Measurements from ENCODE around the gene MAPK11. TPM values are rescaled to one million over a fixed set of nuclear protein-coding genes. Genes with fewer than 3 reads are reported as not detected.

Gene MAPK11
- total RNA-seq, 2 donors from 2014 or later, result 0.33 to 0.40 TPM

DNA sequence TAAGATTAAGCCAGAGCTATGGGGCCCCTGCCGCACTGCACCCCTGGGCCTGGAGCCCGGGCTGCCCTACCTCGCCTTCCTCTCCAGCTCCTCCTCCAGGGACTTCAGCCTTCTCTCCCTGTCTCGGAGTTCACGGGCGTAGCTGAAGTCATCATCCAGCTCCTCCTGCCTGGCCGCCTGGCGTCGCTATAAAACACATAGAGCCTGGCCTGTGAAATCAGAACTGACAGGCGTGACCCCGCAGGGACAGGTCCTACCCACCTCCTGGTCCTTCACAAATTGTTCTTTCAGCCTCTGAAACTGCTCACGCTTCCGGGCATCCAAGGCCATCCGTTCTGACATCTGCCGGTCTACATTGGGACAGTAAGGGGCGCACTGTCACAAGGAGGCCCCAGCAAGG, 46.1 kb downstream of the MAPK11 start:
- Histone ChIP-seq H3K4me1 (ENCODE audit: control insufficient read depth, insufficient read depth, low read length) (no peaks in the 10 kb centered on the region), H3K9me3 (ENCODE audit: control insufficient read depth, low read length) (no peaks in the 10 kb centered on the region), H3K27ac (ENCODE audit: low read depth, low read length) (no peak overlapping the region), H3K27me3 (ENCODE audit: control insufficient read depth, insufficient read depth, low read length, poor library complexity, severe bottlenecking) (no peaks in the 10 kb centered on the region), H3K4me3 (ENCODE audit: low read length) (no peak overlapping the region), H3K36me3 (ENCODE audit: control insufficient read depth, insufficient read depth, low read length) (peaks cover 25% of the 10 kb centered on the region), H3K9ac (ENCODE audit: extremely low read depth, low read length, poor library complexity, severe bottlenecking) (no peak overlapping the region)
- no peak for DNase-seq
- no peaks in the 10 kb centered on the region for H3K9me3 Mint-ChIP-seq
- WGBS, 2 experiments (ENCODE audit: insufficient coverage in 1 of 2, insufficient read length in 1 of 2), result 95 to 97% methylated on average over 14 to 16 of the region's 16 CpGs
- TF ChIP-seq, protein P1, sequence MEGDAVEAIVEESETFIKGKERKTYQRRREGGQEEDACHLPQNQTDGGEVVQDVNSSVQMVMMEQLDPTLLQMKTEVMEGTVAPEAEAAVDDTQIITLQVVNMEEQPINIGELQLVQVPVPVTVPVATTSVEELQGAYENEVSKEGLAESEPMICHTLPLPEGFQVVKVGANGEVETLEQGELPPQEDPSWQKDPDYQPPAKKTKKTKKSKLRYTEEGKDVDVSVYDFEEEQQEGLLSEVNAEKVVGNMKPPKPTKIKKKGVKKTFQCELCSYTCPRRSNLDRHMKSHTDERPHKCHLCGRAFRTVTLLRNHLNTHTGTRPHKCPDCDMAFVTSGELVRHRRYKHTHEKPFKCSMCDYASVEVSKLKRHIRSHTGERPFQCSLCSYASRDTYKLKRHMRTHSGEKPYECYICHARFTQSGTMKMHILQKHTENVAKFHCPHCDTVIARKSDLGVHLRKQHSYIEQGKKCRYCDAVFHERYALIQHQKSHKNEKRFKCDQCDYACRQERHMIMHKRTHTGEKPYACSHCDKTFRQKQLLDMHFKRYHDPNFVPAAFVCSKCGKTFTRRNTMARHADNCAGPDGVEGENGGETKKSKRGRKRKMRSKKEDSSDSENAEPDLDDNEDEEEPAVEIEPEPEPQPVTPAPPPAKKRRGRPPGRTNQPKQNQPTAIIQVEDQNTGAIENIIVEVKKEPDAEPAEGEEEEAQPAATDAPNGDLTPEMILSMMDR (conservative IDR thresholded peaks at IDR 0.05), result no peak
- no peaks in the 10 kb centered on the region for H3K27me3 Mint-ChIP-seq (ENCODE audit: insufficient read depth)
- H3K27ac Mint-ChIP-seq, result no peak overlapping the region
- peaks cover 52% of the 10 kb centered on the region for H3K36me3 Mint-ChIP-seq (ENCODE audit: low read depth)
- no peaks in the 10 kb centered on the region for H3K4me1 Mint-ChIP-seq
- no peak overlapping the region for H3K4me3 Mint-ChIP-seq

DNA sequence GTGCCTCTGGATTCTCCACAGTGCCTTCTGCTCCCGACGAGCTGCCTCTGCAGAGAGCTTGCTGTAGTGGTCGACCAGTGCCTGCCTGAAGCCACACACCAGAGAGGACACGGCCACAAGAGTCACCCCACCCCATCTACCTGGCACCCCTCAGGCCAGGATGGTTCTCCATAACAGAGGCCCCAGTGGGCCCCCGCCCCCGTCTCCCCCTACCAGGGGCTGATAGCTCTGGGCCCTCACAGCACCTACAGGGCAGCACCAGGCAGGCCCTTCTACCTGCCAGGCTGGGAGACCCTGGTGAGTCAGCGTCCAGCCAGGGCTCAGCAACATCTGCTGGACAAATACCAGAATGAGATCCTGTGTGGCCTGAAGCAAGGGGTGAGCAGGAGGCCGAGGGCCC, 47.7 kb downstream of the MAPK11 start:
- DNase-seq, result peak; percentile 22
- TF ChIP-seq, protein P1 (conservative IDR thresholded peaks at IDR 0.05), result no peak
- H3K4me1 ChIP-seq (ENCODE audit: control insufficient read depth, insufficient read depth, low read length), result no peaks in the 10 kb centered on the region
- Mint-ChIP-seq H3K4me1 (no peaks in the 10 kb centered on the region), H3K9me3 (no peaks in the 10 kb centered on the region), H3K27ac (no peak overlapping the region), H3K36me3 (ENCODE audit: low read depth) (peaks cover 65% of the 10 kb centered on the region), H3K27me3 (ENCODE audit: insufficient read depth) (no peaks in the 10 kb centered on the region), H3K4me3 (no peak overlapping the region)
- WGBS, 2 experiments (ENCODE audit: insufficient coverage in 1 of 2, insufficient read length in 1 of 2), result 89 to 100% methylated on average over 3 to 8 of the region's 8 CpGs
- H3K4me3 ChIP-seq (ENCODE audit: low read length), result no peak overlapping the region
- peaks cover 30% of the 10 kb centered on the region for H3K36me3 ChIP-seq (ENCODE audit: control insufficient read depth, insufficient read depth, low read length)
- no peak overlapping the region for H3K9ac ChIP-seq (ENCODE audit: extremely low read depth, low read length, poor library complexity, severe bottlenecking)
- H3K27ac ChIP-seq (ENCODE audit: low read depth, low read length), result no peak overlapping the region
- H3K9me3 ChIP-seq (ENCODE audit: control insufficient read depth, low read length), result no peaks in the 10 kb centered on the region
- H3K27me3 ChIP-seq (ENCODE audit: control insufficient read depth, insufficient read depth, low read length, poor library complexity, severe bottlenecking), result no peaks in the 10 kb centered on the region

DNA sequence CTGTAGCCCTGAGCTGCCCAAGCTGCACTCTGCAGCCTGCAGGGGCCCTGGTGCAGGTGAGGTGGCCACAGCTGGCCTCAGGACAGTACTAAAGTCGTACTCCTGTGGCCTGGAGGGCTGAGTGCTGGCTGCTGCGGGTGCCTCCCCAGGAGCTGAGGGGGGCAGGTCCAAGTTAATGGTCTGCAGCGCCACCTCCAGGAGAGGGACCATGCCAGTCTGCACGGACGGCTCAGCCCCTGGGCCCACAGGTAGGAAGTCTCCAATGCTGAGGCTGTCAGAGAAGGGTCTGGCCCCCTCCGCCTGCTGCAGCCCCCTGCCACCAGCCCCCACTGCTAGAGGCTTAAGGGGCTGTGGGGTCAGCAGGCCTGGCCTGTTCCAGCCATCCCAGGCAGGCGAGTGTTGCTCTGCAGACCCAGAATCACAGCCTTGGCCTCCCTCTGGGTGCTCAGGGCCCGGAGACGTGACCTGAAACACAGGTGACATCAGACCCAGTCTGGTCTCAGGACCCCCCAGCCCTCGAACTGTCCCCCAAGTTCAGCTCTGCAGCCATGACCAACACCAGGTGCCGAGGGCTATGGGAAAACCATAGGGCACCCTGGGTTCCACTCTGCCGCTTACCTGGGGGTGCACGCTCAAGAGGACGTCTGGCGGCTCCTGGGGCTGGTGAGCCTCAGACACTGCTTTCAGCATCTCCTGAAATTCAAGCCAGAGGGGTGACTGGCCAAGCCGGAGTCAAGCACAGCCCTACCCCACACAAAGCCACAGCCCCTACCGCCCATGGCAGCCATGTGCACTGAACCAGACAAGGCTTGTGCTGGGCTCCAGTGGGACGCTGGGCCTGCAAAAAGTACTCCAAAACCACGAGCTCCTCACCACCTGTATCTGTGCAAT, 48.5 kb downstream of the MAPK11 start:
- 89 to 90% methylated on average over 5 to 19 of the region's 19 CpGs for whole genome bisulfite sequencing, 2 experiments (ENCODE audit: insufficient coverage in 1 of 2, insufficient read length in 1 of 2)
- no peak overlapping the region for H3K27ac Mint-ChIP-seq
- Histone ChIP-seq H3K9me3 (ENCODE audit: control insufficient read depth, low read length) (no peaks in the 10 kb centered on the region), H3K27me3 (ENCODE audit: control insufficient read depth, insufficient read depth, low read length, poor library complexity, severe bottlenecking) (no peaks in the 10 kb centered on the region), H3K27ac (ENCODE audit: low read depth, low read length) (no peak overlapping the region), H3K4me1 (ENCODE audit: control insufficient read depth, insufficient read depth, low read length) (no peaks in the 10 kb centered on the region), H3K4me3 (ENCODE audit: low read length) (no peak overlapping the region), H3K9ac (ENCODE audit: extremely low read depth, low read length, poor library complexity, severe bottlenecking) (no peak overlapping the region), H3K36me3 (ENCODE audit: control insufficient read depth, insufficient read depth, low read length) (peaks cover 34% of the 10 kb centered on the region)
- TF ChIP-seq, protein P1 (conservative IDR thresholded peaks at IDR 0.05), result peak; percentile 38
- no peaks in the 10 kb centered on the region for H3K27me3 Mint-ChIP-seq (ENCODE audit: insufficient read depth)
- H3K9me3 Mint-ChIP-seq, result no peaks in the 10 kb centered on the region
- no peak overlapping the region for H3K4me3 Mint-ChIP-seq
- H3K36me3 Mint-ChIP-seq (ENCODE audit: low read depth), result peaks cover 64% of the 10 kb centered on the region
- DNase-seq, result peak; percentile 63
- no peaks in the 10 kb centered on the region for H3K4me1 Mint-ChIP-seq
